Stimulated activated CD8-positive, alpha-beta memory T cell treated with anti-CD3 and anti-CD28 coated beads, Interleukin-7, amount 100 ng/mL, for 1 hour (primary cell): Measurements from ENCODE around the gene PAEP.

Experiments used
- DNase-seq, 2 donors: peaks; one replicate each; pipeline ENCODE4 v3.0.0-alpha.2; 2020; ENCODE audit warnings: low read depth in 2 of 2

PAEP gene

DNA sequence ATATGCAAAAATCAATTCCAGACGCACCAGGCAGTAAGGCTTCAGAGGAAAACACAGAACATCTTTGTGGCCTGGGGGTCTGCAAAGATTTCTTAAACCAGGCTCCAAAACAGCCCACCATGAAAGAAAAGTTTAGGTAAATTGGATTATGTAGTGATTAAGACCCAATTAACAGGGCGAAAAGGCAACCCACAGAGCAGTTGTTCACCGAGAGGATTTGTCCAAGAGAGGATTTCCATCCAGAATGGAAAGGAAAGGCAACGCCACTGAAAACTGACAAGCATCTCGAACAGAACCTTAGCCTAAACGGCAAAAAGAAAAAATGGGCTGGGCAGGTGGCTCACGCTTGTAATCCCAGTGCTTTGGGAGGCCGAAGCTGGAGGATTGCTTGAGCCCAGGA lies 40.4 kb downstream of the PAEP start:
- DNase-seq, result no peak

DNA sequence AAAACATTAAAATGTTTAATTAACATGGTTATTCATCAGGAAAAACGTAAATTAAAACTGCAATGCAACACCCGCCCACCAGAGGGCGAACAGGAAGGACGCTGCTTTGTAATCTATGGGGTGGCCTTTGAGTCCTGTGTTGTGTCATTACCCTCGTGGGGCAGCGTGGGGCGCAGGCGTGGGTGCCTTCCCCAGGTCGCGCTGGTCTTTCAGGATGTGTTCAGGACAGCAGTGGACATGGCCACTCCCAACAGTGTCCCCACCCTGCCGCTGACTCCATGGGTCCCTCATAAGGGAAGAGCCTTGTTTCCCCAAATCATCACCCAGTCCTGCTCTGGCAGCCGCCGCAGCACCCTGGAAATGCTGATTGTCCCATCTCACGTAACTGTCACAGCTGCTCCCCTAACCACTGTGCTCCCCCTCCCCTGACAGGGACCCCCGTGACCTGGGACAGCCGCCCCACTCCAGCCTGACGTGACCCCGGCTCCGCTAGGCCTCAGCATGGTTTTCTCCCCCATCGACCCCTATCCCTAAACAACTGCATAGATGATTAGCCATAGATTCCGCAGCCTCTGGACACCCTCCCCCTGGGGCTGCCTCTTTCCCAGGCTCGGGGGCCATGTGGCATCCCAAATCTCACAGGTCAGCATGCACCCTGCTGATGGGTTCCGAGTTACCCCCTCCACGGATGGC lies 41.4 kb downstream of the PAEP start:
- DNase-seq, result peak; percentile 11 to 43

DNA sequence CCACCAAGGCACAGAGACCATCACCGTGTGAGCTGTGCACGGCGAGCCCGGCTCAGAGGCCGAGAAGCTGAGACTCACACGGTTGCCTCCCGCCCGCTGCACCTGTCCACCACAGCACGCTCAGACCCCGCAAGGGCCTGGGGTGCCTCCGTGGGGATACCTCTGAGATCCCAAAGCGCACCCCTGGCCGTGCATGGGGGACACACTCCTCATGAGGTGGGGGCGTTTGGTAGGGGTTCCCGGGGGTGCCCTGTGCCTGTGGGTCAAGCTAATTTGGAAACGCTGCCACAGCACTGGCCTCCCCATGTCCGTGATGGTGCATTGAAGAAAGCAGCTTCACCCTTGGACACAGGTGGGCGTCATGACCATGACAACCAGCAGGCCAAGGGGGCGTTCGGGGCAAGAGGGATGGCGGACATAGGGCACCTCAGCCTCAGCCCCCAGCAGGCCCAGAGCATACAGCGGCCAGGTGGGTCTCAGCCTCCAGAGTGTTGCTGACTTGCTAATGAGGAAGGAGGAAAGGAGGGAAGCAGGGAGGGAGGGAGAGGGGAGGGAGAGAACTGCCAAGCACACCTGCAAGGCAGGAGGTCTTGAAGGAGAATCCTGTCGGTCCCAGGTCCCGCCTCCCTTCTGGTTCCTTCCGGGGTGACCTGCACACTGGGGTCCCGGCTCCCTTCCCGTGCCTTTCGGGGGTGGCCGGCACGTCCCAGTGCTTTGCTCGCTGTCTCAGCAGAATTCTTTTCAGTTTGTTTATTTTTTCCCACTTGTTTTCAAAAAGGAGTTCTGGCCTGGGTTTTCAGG lies 43.1 kb downstream of the PAEP start:
- DNase-seq, result no peak

DNA sequence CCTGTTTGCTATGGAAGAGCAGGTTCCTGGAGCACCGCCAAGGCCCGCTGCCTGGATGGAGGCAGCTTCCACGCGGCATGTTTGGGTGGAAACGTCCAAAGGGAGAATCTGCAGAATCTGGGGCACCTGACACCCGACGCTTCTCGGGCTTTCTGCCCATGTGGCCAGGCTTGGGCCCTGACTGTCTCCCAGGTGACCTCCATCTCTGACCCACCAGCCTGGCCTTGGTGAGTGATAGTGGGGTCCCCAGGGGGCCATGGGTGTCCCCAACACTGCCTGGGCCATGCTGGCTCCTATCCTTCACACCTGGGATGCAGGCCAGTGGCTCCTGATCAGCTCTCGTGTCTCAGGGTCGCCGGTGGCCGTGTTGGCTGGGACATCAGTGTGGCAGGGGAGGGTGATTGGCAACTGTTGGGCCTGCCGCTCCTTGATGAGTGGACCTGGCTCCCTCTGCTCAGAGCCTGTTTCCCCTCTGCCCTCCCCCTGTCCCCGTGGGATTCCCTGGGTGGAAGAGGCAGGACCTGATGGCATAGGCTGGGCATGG lies 43.8 kb downstream of the PAEP start:
- DNase-seq, result no peak

DNA sequence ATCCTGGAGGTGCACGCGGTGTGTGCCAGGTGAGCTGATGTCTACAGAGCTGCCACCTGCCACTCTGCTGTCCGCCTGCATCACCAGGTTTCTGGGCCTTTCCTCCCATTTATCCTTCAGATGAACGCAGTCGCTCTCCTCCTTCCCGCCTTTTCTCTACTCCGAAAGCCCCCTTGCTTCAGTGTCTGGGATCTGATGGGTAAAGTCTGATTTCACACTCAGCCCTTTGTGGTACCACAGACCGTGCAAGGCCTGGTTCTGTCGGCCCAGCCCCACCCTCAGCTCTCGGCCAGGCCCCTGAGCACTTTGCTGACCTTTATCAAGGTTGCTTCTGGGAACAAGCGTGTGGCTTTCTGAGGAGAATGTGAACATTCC lies 45.3 kb downstream of the PAEP start:
- DNase-seq, result no peak

DNA sequence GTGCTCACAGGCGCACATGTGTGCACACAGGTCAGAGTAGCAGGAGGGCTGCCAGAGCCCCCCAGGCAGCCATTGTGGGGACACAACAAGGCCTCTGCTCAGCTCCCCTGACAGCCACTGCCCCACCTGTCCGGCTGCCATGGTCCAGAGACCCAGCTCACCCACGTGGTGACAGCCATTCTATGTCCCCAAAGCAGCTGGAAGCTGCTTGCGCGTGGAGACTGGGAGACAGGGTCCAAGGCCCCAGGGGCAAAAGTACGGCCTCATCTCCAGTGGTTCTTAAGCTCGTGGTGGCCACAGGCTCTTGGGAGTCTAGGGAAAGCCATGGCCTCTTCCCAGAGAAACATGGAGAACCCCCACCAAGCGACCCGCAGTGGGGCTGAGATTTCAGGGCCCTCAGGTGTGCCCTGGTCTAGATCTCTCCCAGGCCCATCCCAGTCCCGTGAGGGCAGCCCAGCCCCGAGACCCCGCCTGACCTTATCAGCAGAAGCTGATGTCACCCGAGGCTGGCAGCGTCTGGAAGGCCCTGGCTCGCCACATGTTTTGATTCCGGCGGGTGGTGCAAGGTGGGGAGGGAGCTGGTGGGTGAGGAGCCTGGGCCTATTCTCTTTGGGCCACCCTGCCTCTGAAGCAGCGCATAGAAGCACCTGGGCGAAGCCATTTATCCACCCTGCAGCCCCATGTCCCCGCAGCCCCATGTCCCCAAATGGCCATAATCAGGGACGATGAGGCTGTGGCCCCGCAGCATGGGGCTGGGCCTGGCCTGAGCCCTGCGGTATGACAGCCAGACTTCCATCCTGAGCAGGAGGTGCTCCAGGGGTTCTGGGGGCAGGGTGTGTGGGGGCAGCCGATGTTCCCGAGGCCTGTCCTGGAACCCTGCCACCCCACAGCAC lies 46.1 kb downstream of the PAEP start:
- no peak for DNase-seq

DNA sequence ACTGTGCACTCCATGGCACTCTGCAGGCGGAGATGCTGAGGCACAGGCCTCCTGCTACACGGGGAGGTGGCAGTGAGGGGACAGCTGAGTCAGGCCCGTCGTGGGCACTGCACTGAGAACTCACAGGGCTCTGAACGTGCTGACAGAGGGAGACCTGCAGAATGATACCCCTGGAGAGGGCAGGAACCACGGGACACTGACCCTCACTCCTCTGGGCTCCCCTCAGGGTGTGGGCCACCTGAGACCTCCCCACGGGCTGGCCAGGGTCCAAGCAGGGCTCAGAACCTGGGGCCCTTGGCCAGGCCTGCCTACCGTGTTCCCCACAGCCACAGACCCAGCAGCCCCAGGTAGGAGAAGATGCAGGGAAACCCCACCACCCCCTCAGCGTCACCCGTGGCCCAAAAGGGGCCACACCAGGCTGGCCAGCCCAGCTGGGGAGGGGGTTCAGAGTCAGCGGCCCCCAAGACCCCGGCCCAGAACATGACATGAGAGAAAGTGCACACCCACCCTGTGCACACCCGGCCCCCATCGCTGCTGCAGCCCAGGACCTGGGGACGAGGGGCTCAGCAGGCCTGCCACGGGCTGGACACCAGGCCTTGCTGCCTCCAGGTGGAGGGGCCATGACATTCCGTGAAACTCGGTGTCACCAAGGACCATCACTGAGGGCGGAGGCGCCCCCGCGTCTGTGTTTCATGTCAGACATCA lies 46.9 kb downstream of the PAEP start:
- no peak for DNase-seq

DNA sequence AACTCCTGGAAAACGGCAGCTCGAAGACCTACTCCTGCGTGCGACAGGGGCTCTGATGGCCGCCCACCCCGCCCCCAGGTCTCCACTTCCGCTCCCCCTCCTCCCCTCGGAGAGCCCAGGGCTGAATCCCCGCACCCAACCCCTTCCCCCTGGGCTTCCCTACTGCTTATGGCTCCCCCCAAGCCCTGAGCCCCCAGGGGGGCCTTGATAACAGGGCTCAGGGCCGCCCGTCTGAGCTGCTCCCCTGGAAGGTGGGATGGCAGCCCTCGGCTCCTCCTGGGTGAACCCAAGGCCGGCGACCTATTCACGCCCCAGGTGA lies 47.4 kb downstream of the PAEP start:
- no peak for DNase-seq

DNA sequence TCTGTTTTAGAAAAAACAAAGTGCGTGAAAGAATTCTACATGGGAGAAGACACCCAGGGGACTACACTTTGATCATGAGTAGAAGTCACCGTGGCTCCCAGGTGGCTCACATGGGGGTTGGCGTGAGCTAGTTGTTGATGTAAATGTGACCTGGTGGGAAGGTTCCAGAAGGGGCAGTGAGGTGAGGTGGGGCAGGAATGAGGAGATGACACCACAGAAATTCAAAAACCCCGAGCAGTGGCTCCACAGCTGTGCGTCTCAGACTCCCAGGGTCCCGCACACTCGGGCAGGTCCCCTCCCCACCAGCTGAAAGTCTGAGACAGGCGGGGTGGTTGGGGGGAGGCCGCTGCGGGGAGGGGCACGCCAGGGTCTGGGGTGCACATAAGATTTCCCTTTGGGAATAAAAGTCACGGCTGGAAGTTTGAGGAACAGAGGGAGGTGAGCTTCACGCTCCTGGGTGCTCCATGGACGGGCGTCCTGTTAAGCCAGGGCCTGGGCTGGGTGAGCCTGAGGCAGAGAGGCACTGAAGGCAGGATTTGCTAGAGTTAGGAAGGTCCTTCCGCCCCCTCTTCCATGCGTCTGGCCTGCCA lies 47.9 kb downstream of the PAEP start:
- DNase-seq, result no peak

DNA sequence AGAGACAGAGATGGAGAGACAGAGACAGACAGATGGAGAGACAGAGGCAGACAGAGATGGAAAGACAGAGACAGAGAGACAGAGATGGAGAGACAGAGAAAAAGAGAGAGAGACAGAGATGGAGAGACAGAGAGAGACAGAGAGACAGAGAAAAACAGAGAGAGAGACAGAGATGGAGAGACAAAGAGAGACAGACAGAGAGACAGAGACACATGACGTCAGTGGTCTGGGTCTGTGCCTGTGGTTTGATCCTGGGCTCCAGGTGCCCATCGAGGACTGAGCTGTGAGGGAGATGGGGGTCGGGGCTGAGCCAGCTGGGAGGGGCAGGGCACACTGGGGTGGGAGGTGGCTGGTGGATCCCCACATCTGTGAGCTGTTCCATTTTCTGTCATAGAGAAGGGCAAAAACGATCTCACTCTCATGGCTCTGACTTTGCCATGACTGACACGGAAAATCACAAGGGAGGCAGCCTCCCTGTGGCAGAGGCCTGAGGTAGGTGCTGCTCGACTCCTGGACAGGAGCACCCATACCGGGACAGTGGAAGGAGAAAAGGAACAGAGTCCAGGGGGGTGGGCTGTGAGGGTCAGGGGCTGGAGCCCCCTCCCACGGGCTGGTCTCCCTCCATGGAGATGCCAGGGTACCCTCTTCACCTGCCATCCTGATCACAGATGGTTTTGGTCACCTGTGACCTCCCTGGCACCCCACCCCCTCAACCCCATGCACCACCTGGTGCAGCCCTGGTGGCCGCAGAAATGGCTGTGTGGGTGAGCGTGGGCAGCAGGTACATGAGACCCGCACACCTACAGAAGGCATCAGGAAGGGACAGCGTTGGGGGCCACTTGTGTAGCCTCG lies 49.0 kb downstream of the PAEP start:
- no peak for DNase-seq

DNA sequence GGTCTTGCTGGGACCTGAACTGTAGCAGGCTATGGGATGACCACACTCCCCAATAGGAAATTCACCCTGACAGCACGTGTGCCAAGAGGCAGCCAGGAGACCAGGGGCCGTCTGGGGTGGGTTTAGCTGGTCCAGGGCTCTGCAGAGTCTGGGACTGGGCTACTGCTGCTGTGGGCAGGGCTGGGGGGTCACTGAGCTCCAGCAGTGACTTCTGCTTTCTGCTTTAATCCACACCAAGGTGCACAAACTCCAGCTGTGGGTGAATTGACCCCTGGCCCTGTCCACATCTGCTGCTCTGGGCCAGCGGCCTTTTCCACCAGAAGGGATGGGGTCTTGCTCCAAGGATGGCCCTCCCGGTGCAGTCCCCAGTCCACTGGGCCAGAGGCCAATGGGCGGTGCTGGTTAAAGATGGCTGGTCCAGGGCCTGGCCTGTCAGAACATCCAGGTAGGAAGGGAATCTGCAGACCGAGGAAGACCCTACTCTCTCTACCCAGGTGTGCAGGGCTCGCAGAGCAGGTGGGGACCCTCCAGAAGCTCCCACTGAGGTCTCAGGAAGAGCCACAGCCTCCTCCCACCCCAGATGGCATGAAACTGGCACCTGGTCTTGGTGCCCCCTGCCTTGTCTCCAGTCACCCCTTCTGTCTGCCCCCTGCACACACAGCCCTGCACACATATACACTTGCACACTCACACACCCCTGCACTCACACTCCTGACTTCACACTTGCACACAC lies 49.8 kb downstream of the PAEP start:
- DNase-seq, result no peak

DNA sequence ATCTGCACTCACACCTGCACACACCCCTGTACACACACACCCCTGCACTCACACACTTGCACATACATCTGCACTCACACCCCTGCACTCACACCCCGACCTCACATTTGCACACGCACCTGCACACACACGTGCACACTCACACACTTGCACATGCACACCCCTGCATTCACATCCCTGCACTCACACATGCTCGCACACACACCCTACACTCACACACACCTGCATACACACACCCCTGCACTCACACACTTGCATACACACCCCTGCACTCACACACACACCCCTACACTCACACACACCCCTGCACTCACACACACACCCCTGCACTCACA lies 50.3 kb downstream of the PAEP start:
- DNase-seq, result no peak

DNA sequence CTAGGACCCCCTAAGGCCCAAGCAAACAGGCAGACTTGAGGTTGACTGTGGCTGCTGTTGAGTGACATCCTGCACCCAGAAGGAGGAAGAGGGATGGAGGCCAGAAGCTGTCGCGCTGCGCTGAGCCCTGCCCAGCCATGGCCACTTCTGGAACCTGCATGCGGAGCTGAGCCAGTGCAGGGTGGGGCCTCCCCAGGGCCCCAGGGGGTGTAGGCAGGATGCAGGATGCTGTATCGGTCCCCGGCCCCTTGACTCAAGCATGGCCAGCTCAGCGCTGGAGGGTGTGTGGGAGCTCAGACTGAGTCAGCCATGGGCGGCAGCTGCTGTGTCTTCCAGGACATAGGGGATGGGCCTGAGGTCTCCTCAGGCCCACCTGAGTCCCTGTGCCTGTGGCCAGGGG lies 50.9 kb downstream of the PAEP start:
- DNase-seq, result no peak

DNA sequence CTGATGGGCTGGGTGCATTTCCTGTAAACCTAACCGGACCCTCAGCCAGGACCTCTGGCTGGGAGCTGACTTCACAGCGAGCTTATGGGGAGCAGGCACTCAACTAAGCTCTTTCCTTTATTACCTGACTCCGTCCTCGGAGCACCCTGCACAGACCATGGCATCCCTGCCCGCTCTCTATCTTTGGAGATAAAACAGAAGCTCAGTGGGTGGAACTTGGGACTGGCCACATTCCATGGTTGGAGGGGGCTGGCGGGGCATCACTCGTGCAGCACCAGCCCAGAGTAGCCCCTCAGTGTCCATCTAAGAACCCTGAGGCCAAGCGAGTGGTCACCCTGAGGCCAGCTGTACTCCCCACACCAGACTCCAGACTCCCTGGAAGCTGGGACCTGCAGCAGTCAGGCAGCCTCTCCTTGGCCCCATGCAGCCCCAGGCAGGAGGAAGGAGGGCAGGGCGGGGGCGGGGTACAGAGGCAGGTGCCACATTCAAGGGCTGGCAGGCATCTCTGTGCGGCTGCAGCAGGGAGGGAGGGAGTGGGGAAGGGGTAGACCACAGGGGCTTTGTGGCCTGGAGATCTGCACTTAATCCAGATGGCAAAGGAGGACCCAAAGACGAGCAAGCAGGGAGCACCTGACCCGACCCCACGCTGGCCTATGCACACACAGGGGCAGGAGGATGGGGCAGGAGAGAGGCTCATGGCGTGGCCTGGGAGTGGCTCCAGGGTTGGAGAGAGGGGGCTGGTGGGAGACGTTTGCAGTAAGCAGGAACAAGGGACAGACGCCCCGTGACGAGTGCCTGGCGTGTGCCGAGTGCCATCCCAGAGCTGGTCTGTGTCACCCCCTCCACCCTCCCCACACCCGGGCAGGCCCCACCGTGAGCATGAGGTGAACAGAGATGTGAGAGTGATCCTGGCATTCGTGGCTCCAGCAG lies 51.7 kb downstream of the PAEP start:
- no peak for DNase-seq

DNA sequence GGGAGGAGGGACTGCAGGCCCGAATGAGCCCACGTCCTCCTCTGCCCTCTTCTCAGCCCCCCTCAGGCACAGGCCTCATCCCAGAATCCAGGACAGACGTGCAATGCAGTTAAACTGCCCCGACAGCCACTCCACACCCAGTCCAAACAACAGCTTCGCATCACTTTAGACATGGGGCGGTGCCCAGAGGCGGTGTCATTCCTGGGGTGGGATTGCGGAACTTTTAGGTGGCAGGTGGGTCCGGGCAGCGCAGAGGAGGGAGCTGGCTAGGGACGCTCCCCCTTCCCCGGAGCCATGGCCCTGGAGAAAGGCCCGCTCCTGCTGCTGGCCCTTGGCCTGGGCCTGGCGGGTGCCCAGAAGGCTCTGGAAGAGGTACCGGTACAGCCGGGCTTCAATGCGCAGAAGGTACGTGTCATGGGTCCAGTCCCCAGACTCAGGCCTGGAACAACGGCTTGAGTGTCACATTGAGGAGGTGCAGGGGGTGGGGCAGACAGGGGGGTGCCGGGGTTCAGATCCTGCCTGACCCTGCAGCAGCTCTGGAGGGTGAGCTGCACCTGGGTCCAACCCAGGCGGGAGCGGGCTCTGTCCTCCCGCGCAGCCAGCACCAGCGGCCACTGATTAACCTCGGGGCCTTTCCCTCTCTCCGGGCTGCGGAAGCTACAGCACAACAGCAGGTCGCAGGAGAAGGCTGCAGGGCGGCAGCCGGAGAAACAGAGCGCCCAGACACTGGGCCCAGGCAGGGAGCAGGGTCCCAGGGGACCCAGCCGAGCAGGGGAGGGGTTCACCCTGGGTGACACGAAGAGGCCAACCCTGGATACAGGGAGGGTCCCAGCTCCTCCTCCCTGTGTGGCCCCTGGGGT lies 52.6 kb downstream of the PAEP start:
- DNase-seq, result no peak

DNA sequence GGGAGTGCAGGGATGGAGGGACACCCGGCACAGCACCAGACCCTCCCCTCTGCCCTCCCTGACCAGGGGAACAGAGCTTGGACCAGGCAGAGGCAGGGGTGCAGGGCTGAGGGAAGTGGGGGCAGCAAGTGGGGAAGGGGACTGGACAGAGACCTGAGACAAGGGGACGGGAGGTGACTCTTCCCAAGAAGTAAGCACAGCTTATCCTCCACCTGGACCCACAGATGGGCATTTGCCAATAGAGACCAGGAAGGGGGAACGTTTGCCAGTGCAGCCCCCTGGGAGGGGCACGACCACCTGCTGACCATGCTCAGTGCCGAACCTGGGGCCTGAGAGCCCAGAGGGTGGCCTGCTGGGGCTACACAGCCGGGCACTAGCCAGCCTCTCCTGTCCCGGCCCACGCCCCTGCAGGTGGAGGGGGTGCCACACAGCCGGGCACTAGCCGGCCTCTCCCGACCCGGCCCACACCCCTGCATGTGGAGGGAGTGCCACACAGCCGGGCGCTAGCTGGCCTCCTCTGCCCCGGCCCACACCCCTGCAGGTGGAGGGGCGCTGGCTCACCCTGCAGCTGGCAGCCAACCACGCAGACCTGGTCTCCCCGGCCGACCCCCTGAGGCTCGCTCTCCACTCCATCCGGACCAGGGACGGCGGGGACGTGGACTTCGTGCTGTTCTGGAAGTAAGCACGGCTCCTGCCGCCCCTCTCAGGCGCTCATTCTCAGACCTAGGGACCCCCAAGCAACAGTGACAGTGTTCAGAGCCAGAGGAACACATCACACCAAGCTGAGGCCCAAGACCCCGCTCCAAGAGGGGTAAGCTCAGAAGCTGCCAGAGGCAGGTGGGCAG lies 53.5 kb downstream of the PAEP start:
- DNase-seq, result no peak
